Prostate gland (tissue), 2 donors: ENCODE measurements around the gene EGFLAM. TPM values are rescaled to one million over a fixed set of nuclear protein-coding genes. Genes with fewer than 3 reads are reported as not detected.

Experiments used
- DNase-seq: peaks from one replicate; pipeline ENCODE4 v3.0.0-alpha.2; 2019; ENCODE audit warnings: low spot score
- H3K27ac ChIP-seq, 2 donors: fragments of 200-600 bp; sonication (generic); 2 replicates each; pipeline ENCODE4 v1.5.1; 2017 to 2019
- H3K27me3 ChIP-seq: fragments of 200-600 bp; sonication (generic); replicated peaks from 2 replicates; pipeline ENCODE4 v1.5.1; 2019; ENCODE audit not compliant: insufficient read depth
- H3K36me3 ChIP-seq, 2 donors: fragments of 200-600 bp; sonication (generic); 1 replicate in 1 of 2; 2 replicates in 1 of 2; pipeline versions ENCODE4 v1.5.1 to v1.8.1; 2017 to 2019
- H3K4me1 ChIP-seq: fragments of 200-600 bp; sonication (generic); replicated peaks from 2 replicates; pipeline ENCODE4 v1.5.1; 2019
- H3K4me3 ChIP-seq, 2 donors: fragments of 200-600 bp; sonication (generic); 2 replicates each; pipeline ENCODE4 v1.5.1; 2017 to 2019
- H3K9me3 ChIP-seq: fragments of 200-600 bp; sonication (generic); 2 replicates; pipeline ENCODE4 v1.5.1; 2017
- CTCF ChIP-seq, 4 experiments: fragments of 200-600 bp in 2 of 4; fragments of 450-650 bp in 2 of 4; sonication (generic) in 2 of 4; IDR thresholded peaks; 1 replicate in 3 of 4; 2 replicates in 1 of 4; pipeline ENCODE4 v1.5.1; 2016 to 2019; ENCODE audit warnings: antibody characterized with exemption in 4 of 4, mild to moderate bottlenecking in 2 of 4, moderate library complexity in 2 of 4
- POLR2A ChIP-seq: fragments of 450-650 bp; IDR thresholded peaks from one replicate; pipeline ENCODE4 v1.6.1; 2016; ENCODE audit warnings: antibody characterized with exemption, mild to moderate bottlenecking
- POLR2AphosphoS5 ChIP-seq: sonication (generic); formaldehyde crosslinking; IDR thresholded peaks from one replicate; pipeline ENCODE4 v1.6.1; 2017; ENCODE audit warnings: antibody characterized with exemption
- WGBS: methylation state at CpG from one replicate; pipeline ENCODE4 v1.1.5; 2018; 5-methylcytosine and 5-hydroxymethylcytosine counted together
- intact Hi-C: fragments of 100-400 bp; cut with DNase I; formaldehyde crosslinking; loops from one replicate; pipeline ENCODE4 v1.14.2; 2022
- total RNA-seq, 2 donors: library from RNA; depleted of rRNA; stranded (reverse); fragments of >200 nt; gene quantifications; one replicate each; pipeline ENCODE4 v1.1.0, GENCODE V29; 2016

Gene EGFLAM
- total RNA-seq, 2 donors from 2014 or later, result 4.1 to 14.1 TPM

- WGBS, result 73% methylated on average over 18 of the region's 18 CpGs
- intact Hi-C loops, result loop anchor here (5.0 kb wide), 1 partner anchor 83 kb away; no protein-coding TSS in a partner anchor
- H3K27ac ChIP-seq, result peak overlapping the region in 1 of 2 donors; percentile 19
- H3K36me3 ChIP-seq, result no peaks in the 10 kb centered on the region
- no peaks in the 10 kb centered on the region for H3K4me1 ChIP-seq
- TF ChIP-seq POLR2AphosphoS5 (no peak), POLR2A (no peak), CTCF (IDR thresholded peaks at IDR 0.05) (no peak)
- H3K9me3 ChIP-seq, result no peaks in the 10 kb centered on the region
- no peak for DNase-seq
- H3K27me3 ChIP-seq, result no peaks in the 10 kb centered on the region
- H3K4me3 ChIP-seq, result no peak overlapping the region
Measured at GRCh38 chr5:38468978-38469706, 210.8 kb downstream of the EGFLAM start.

- intact Hi-C loops, result loop anchor here (5.0 kb wide), 1 partner anchor 83 kb away; no protein-coding TSS in a partner anchor
- 87% methylated on average over 11 of the region's 11 CpGs for WGBS
Measured at GRCh38 chr5:38469707-38470267, 211.4 kb downstream of the EGFLAM start.

GRCh38 chr5:38471709-38472108 is 213.3 kb downstream of the EGFLAM start:
- TF ChIP-seq POLR2A, result no peak

More at GRCh38 chr5:38469707-38470267, 211.4 kb downstream of the EGFLAM start:
- H3K36me3 ChIP-seq, result no peaks in the 10 kb centered on the region
- no peaks in the 10 kb centered on the region for H3K9me3 ChIP-seq
- H3K4me1 ChIP-seq, result no peaks in the 10 kb centered on the region
- no peak for DNase-seq
- H3K27ac ChIP-seq, result peak overlapping the region in 1 of 2 donors; percentile 19
- TF ChIP-seq POLR2A, result no peak
- TF ChIP-seq POLR2AphosphoS5, result no peak
- TF ChIP-seq CTCF (IDR thresholded peaks at IDR 0.05), result no peak
- no peak overlapping the region for H3K4me3 ChIP-seq
- no peaks in the 10 kb centered on the region for H3K27me3 ChIP-seq

GRCh38 chr5:38472541-38472940 is 214.2 kb downstream of the EGFLAM start:
- intact Hi-C loops, result no loop called here
- Histone ChIP-seq H3K27me3 (no peaks in the 10 kb centered on the region), H3K27ac (no peak overlapping the region), H3K4me3 (no peak overlapping the region), H3K9me3 (no peaks in the 10 kb centered on the region), H3K36me3 (no peaks in the 10 kb centered on the region), H3K4me1 (no peaks in the 10 kb centered on the region)
- TF ChIP-seq CTCF (IDR thresholded peaks at IDR 0.05), result no peak
- TF ChIP-seq POLR2AphosphoS5, result no peak
- TF ChIP-seq POLR2A, result no peak
- WGBS, result 98% methylated on average over 7 of the region's 7 CpGs
- DNase-seq, result no peak

More at GRCh38 chr5:38471709-38472108, 213.3 kb downstream of the EGFLAM start:
- Histone ChIP-seq H3K27ac (no peak overlapping the region), H3K4me1 (no peaks in the 10 kb centered on the region), H3K36me3 (no peaks in the 10 kb centered on the region), H3K27me3 (no peaks in the 10 kb centered on the region), H3K4me3 (no peak overlapping the region), H3K9me3 (no peaks in the 10 kb centered on the region)
- intact Hi-C loops, result no loop called here
- no peak for DNase-seq
- 92% methylated on average over 4 of the region's 4 CpGs for WGBS

- WGBS, result 41% methylated on average over 8 of the region's 8 CpGs
- no peak overlapping the region for H3K4me3 ChIP-seq
- no peaks in the 10 kb centered on the region for H3K27me3 ChIP-seq
- DNase-seq, result no peak
- intact Hi-C loops, result no loop called here
- TF ChIP-seq CTCF (IDR thresholded peaks at IDR 0.05), result no peak
- no peak for TF ChIP-seq POLR2AphosphoS5
- TF ChIP-seq POLR2A, result no peak
- no peaks in the 10 kb centered on the region for H3K9me3 ChIP-seq
- H3K27ac ChIP-seq, result no peak overlapping the region
- H3K4me1 ChIP-seq, result no peaks in the 10 kb centered on the region
- no peaks in the 10 kb centered on the region for H3K36me3 ChIP-seq
Measured at GRCh38 chr5:38473008-38473407, 214.6 kb downstream of the EGFLAM start.
